Measurements from ENCODE around the gene GDI1.

The GDI1 gene

DNA sequence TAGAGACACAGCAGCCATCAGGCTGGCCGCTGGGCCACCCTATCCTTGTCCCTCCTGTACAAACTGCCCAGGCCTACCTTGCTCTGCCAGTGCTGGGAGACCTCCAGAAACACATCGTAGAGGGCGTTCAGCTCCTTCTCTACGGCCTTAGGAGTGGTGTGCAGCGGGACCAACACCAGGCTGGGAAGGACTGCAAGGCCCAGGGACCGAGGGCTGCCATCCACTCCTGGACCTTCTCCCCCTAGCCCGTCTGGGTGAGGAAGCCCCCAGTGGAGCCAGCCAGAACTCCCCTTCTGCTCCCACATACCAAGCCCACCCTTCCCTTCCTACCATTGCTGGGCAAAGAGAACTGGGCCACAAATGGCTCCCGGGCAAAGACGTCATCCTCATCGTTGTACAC is 33.8 kb upstream of the GDI1 start:
- DNase-seq (ENCODE audit: low read depth) = no peak
- no peak for TF ChIP-seq CTCF (IDR thresholded peaks at IDR 0.05; ENCODE audit: insufficient read depth, low read depth, low read length, missing control alignments)
- H3K4me3 ChIP-seq (ENCODE audit: low read length) = no peak overlapping the region

GRCh38 chrX:154403858-154404257 is 33.1 kb upstream of the GDI1 start:
- DNase-seq (ENCODE audit: low read depth) = no peak
- H3K4me3 ChIP-seq (ENCODE audit: low read length) = no peak overlapping the region
- no peak for TF ChIP-seq CTCF (IDR thresholded peaks at IDR 0.05; ENCODE audit: insufficient read depth, low read depth, low read length, missing control alignments)

GRCh38 chrX:154404625-154405192 is 32.2 kb upstream of the GDI1 start:
- no peak for TF ChIP-seq CTCF (IDR thresholded peaks at IDR 0.05; ENCODE audit: insufficient read depth, low read depth, low read length, missing control alignments)
- no peak overlapping the region for H3K4me3 ChIP-seq (ENCODE audit: low read length)
- no peak for DNase-seq (ENCODE audit: low read depth)

DNA sequence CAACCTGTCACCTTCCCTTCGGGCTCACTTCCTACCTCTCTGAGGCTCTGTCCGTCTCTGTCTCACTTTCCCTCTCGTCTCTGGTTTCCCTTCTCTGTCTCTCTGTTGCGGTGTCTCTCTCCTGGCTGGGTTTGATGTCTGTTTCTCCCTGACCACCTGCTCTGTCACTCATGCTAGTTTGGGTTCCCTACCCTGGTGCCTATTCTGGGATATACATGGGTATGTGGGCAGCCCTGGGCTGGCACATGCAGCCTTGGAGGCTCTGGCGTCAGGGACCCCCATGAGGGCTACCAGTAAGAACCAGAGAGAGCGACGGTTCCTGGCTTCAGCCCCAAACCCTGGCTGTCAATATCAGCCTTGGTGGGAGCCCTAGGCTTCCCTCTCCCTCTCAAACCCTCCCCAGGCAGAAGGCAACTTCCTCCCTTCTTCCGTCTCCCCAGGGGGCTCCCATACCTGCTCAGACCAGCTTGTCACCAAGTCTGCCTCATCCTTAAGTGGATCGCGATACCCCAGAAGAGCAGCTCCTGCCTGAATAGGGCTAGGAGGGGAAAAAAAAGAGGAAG is 28.2 kb upstream of the GDI1 start:
- peak overlapping the region; percentile 44 for H3K4me3 ChIP-seq (ENCODE audit: low read length)
- DNase-seq (ENCODE audit: low read depth) = no peak
- no peak for TF ChIP-seq CTCF (IDR thresholded peaks at IDR 0.05; ENCODE audit: insufficient read depth, low read depth, low read length, missing control alignments)

DNA sequence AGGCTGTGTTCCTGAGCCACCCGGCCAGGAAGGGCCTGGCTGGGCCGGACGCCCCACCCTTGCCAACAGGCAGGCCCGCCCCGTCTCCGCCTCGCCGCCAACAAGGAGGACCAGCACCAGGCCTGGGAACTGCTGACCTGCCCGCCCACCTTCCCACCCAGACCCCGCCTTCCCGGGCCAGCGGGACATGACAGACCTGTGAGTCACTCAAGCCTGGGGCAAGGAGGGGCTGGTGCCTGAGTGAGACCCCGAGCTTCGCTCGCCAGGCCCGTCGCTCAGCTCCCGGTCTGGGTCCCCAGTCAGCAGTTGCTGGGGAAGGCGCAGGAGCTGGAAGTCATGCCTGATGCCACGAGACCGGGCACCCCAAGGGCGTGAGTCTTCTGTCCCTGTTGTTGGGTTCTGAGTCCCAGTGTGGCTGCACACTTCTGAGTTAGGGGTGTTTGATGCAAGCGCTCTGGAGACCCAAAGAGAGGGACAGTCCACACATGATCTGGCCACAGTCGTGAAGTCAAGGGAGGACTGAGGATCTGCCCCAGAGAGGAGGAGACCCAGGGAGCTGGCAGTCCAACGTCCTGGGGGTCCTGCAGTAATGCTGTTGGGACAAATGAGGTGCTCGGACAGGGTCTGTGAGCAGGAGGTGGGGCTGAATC is 27.6 kb upstream of the GDI1 start, which contains the start of gene DNASE1L1:
Gene DNASE1L1 (minus strand): TSS at position 33 of the 650 bp plus-strand sequence. CDS start 3,686 bp downstream, outside the sequence.
- H3K4me3 ChIP-seq (ENCODE audit: low read length) = peak within 1 kb of the TSS; percentile 44
- DNase-seq (ENCODE audit: low read depth) = peak; percentile 74
- TF ChIP-seq CTCF (IDR thresholded peaks at IDR 0.05; ENCODE audit: insufficient read depth, low read depth, low read length, missing control alignments) = no peak

GRCh38 chrX:154411981-154412340 is 25.0 kb upstream of the GDI1 start:
- DNase-seq (ENCODE audit: low read depth) = peak; percentile 46
- TF ChIP-seq CTCF (IDR thresholded peaks at IDR 0.05; ENCODE audit: insufficient read depth, low read depth, low read length, missing control alignments) = no peak
- H3K4me3 ChIP-seq (ENCODE audit: low read length) = peak overlapping the region; percentile 51
